H1 (cell line): ENCODE data around the gene TK1. TPM values are rescaled to one million over a fixed set of nuclear protein-coding genes. Genes with fewer than 3 reads are reported as not detected.

Experiments
- CREB1 ChIP-seq: IDR thresholded peaks from 2 replicates; pipeline ENCODE4 v1.6.1; 2012; ENCODE audit warnings: inconsistent platforms
- CTBP2 ChIP-seq: IDR thresholded peaks from 2 replicates; pipeline ENCODE4 v1.7.0; 2011; ENCODE audit warnings: borderline replicate concordance, mild to moderate bottlenecking, moderate library complexity, mixed read lengths, low read length; ENCODE audit not compliant: insufficient read depth, insufficient read length
- JUN ChIP-seq: IDR thresholded peaks from 2 replicates; pipeline ENCODE4 v1.6.1; 2011; ENCODE audit warnings: low read depth, mild to moderate bottlenecking, improper control_type of control experiment, low read length
- KDM4A ChIP-seq: IDR thresholded peaks from one replicate; pipeline ENCODE4 v1.7.1; 2012; ENCODE audit warnings: low read depth, mild to moderate bottlenecking, moderate library complexity, low read length, inconsistent platforms; ENCODE audit not compliant: severe bottlenecking
- MAX ChIP-seq: IDR thresholded peaks from 2 replicates; pipeline ENCODE4 v1.6.1; 2012; ENCODE audit warnings: inconsistent platforms
- POLR2A ChIP-seq, 2 experiments: IDR thresholded peaks; 1 replicate in 1 of 2; 2 replicates in 1 of 2; pipeline ENCODE4 v1.6.1; 2011; ENCODE audit warnings: low read depth in 2 of 2, low read length in 2 of 2, mild to moderate bottlenecking in 2 of 2; ENCODE audit errors: control extremely low read depth in 1 of 2
- SP4 ChIP-seq: IDR thresholded peaks from 2 replicates; pipeline ENCODE4 v1.6.1; 2012; ENCODE audit warnings: low read length, inconsistent platforms
- TEAD4 ChIP-seq: IDR thresholded peaks from 2 replicates; pipeline ENCODE4 v1.6.1; 2012; ENCODE audit warnings: low read depth, low read length, inconsistent platforms, mixed read lengths
- polyA plus RNA-seq, 7 experiments: library from polyadenylated mRNA; depleted of rRNA in 3 of 7; stranded (reverse) in 5 of 7; unstranded in 2 of 7; fragments of >200 nt in 5 of 7; fragments of 200-250 nt in 2 of 7; gene quantifications; 1 replicate in 5 of 7; 2 replicates in 1 of 7; 4 replicates in 1 of 7; pipeline versions ENCODE4 v1.2.1 to v1.2.3, GENCODE V29; 2011 to 2013; ENCODE audit warnings: missing spikeins in 2 of 7, mixed read lengths in 2 of 7
- total RNA-seq: library from RNA; stranded (reverse); fragmentation: NEBNext Ultra II Directional; extraction: Animal tissue kit (Norgen Biotek cat#: 25700); gene quantifications from 2 replicates; pipeline ENCODE4 v1.2.1, GENCODE V29; 2021
- TF ChIP-seq, protein P1 (sequence below): fragments of 300-600 bp; sonication (generic); IDR thresholded peaks from 2 replicates; pipeline ENCODE4 v1.7.1; 2012; ENCODE audit warnings: low read length, moderate library complexity, mild to moderate bottlenecking, inconsistent platforms; ENCODE audit not compliant: insufficient replicate concordance

Gene TK1
- total and polyA plus RNA-seq, 2 of the 8 experiments (the other 6 are each of a cell fraction or from before 2014, with no cell fraction given), result 66.9 to 147 TPM

GRCh38 chr17:78140169-78141051 is 46.4 kb downstream of the TK1 start (continued):
- TF ChIP-seq, protein P1, sequence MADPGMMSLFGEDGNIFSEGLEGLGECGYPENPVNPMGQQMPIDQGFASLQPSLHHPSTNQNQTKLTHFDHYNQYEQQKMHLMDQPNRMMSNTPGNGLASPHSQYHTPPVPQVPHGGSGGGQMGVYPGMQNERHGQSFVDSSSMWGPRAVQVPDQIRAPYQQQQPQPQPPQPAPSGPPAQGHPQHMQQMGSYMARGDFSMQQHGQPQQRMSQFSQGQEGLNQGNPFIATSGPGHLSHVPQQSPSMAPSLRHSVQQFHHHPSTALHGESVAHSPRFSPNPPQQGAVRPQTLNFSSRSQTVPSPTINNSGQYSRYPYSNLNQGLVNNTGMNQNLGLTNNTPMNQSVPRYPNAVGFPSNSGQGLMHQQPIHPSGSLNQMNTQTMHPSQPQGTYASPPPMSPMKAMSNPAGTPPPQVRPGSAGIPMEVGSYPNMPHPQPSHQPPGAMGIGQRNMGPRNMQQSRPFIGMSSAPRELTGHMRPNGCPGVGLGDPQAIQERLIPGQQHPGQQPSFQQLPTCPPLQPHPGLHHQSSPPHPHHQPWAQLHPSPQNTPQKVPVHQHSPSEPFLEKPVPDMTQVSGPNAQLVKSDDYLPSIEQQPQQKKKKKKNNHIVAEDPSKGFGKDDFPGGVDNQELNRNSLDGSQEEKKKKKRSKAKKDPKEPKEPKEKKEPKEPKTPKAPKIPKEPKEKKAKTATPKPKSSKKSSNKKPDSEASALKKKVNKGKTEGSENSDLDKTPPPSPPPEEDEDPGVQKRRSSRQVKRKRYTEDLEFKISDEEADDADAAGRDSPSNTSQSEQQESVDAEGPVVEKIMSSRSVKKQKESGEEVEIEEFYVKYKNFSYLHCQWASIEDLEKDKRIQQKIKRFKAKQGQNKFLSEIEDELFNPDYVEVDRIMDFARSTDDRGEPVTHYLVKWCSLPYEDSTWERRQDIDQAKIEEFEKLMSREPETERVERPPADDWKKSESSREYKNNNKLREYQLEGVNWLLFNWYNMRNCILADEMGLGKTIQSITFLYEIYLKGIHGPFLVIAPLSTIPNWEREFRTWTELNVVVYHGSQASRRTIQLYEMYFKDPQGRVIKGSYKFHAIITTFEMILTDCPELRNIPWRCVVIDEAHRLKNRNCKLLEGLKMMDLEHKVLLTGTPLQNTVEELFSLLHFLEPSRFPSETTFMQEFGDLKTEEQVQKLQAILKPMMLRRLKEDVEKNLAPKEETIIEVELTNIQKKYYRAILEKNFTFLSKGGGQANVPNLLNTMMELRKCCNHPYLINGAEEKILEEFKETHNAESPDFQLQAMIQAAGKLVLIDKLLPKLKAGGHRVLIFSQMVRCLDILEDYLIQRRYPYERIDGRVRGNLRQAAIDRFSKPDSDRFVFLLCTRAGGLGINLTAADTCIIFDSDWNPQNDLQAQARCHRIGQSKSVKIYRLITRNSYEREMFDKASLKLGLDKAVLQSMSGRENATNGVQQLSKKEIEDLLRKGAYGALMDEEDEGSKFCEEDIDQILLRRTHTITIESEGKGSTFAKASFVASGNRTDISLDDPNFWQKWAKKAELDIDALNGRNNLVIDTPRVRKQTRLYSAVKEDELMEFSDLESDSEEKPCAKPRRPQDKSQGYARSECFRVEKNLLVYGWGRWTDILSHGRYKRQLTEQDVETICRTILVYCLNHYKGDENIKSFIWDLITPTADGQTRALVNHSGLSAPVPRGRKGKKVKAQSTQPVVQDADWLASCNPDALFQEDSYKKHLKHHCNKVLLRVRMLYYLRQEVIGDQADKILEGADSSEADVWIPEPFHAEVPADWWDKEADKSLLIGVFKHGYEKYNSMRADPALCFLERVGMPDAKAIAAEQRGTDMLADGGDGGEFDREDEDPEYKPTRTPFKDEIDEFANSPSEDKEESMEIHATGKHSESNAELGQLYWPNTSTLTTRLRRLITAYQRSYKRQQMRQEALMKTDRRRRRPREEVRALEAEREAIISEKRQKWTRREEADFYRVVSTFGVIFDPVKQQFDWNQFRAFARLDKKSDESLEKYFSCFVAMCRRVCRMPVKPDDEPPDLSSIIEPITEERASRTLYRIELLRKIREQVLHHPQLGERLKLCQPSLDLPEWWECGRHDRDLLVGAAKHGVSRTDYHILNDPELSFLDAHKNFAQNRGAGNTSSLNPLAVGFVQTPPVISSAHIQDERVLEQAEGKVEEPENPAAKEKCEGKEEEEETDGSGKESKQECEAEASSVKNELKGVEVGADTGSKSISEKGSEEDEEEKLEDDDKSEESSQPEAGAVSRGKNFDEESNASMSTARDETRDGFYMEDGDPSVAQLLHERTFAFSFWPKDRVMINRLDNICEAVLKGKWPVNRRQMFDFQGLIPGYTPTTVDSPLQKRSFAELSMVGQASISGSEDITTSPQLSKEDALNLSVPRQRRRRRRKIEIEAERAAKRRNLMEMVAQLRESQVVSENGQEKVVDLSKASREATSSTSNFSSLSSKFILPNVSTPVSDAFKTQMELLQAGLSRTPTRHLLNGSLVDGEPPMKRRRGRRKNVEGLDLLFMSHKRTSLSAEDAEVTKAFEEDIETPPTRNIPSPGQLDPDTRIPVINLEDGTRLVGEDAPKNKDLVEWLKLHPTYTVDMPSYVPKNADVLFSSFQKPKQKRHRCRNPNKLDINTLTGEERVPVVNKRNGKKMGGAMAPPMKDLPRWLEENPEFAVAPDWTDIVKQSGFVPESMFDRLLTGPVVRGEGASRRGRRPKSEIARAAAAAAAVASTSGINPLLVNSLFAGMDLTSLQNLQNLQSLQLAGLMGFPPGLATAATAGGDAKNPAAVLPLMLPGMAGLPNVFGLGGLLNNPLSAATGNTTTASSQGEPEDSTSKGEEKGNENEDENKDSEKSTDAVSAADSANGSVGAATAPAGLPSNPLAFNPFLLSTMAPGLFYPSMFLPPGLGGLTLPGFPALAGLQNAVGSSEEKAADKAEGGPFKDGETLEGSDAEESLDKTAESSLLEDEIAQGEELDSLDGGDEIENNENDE, result no peak
- TF ChIP-seq SP4, result peak; percentile 97
- TF ChIP-seq MAX, result peak; percentile 64; the same call in 1 of the 2 replicates
- peak; percentile 76 for TF ChIP-seq CREB1
- TF ChIP-seq JUN, result no peak
- TF ChIP-seq CTBP2, result no peak
- TF ChIP-seq KDM4A, result peak; percentile 75
- peak in 1 of 2 experiments; percentile 60; a peak in 2 of 3 replicates for TF ChIP-seq POLR2A (IDR thresholded peaks at IDR 0.05; ENCODE audit: control extremely low read depth in 1 of 2, low read depth in 2 of 2, low read length in 2 of 2)
- TF ChIP-seq TEAD4, result peak; percentile 16; the same call in 1 of the 2 replicates
